Measurements from ENCODE around the gene NDEL1. TPM values are rescaled to one million over a fixed set of nuclear protein-coding genes. Genes with fewer than 3 reads are reported as not detected.

NDEL1 gene
- polyA plus RNA-seq, 1 donor, result 41.9 TPM

- no peak for DNase-seq
Measured at GRCh38 chr17:8480011-8480976, 44.6 kb downstream of the NDEL1 start.

- no peak for DNase-seq
Measured at GRCh38 chr17:8481089-8481488, 45.4 kb downstream of the NDEL1 start.

GRCh38 chr17:8481703-8482102, 46.0 kb downstream of the NDEL1 start:
- no peak for DNase-seq

GRCh38 chr17:8482546-8482945, 46.9 kb downstream of the NDEL1 start:
- no peak for DNase-seq

- no peak for DNase-seq
Measured at GRCh38 chr17:8484465-8484864, 48.8 kb downstream of the NDEL1 start.

GRCh38 chr17:8485491-8485890, 49.8 kb downstream of the NDEL1 start:
- DNase-seq, result no peak

GRCh38 chr17:8487130-8487645, 51.5 kb downstream of the NDEL1 start:
- no peak for DNase-seq

GRCh38 chr17:8487743-8488142, 52.1 kb downstream of the NDEL1 start:
- DNase-seq, result no peak

GRCh38 chr17:8488491-8488890, 52.8 kb downstream of the NDEL1 start:
- no peak for DNase-seq

- no peak for DNase-seq
Measured at GRCh38 chr17:8488901-8489300, 53.2 kb downstream of the NDEL1 start.

GRCh38 chr17:8489841-8490240, 54.2 kb downstream of the NDEL1 start:
- DNase-seq, result no peak

- DNase-seq, result no peak
Measured at GRCh38 chr17:8490256-8491023, 54.8 kb downstream of the NDEL1 start.

- no peak for DNase-seq
Measured at GRCh38 chr17:8492121-8492520, 56.4 kb downstream of the NDEL1 start.

- no peak for DNase-seq
Measured at GRCh38 chr17:8494021-8494420, 58.3 kb downstream of the NDEL1 start.

- no peak for DNase-seq
Measured at GRCh38 chr17:8494506-8495111, 58.9 kb downstream of the NDEL1 start.

- no peak for DNase-seq
Measured at GRCh38 chr17:8496081-8496480, 60.4 kb downstream of the NDEL1 start.

- DNase-seq, result no peak
Measured at GRCh38 chr17:8499171-8499570, 63.5 kb downstream of the NDEL1 start.

- DNase-seq, result no peak
Measured at GRCh38 chr17:8499614-8500013, 63.9 kb downstream of the NDEL1 start.

- DNase-seq, result no peak
Measured at GRCh38 chr17:8500609-8501008, 64.9 kb downstream of the NDEL1 start.

GRCh38 chr17:8502126-8502525, 66.4 kb downstream of the NDEL1 start:
- DNase-seq, result no peak

- DNase-seq, result peak; percentile 83
Measured at GRCh38 chr17:8503368-8503767, 67.7 kb downstream of the NDEL1 start.

GRCh38 chr17:8503807-8504206, 68.1 kb downstream of the NDEL1 start:
- no peak for DNase-seq
